ENCODE data around the gene NFIC.

The NFIC gene

GRCh38 chr19:3513229-3514140 lies 147.1 kb downstream of the NFIC start:
- no peak for DNase-seq

- DNase-seq: no peak
These were observed 148.5 kb downstream of the NFIC start for GRCh38 chr19:3514930-3515329.

- DNase-seq: no peak
These were observed 149.6 kb downstream of the NFIC start for GRCh38 chr19:3515891-3516422.

- no peak for DNase-seq
These were observed 150.4 kb downstream of the NFIC start for GRCh38 chr19:3516675-3517207.

- no peak for DNase-seq
These were observed 151.3 kb downstream of the NFIC start for GRCh38 chr19:3517638-3518037.

GRCh38 chr19:3518255-3518654 lies 151.9 kb downstream of the NFIC start:
- DNase-seq: no peak

- DNase-seq: no peak
These were observed 152.3 kb downstream of the NFIC start for GRCh38 chr19:3518659-3519058.
